ENCODE data around the gene TMEM43. TPM values are rescaled to one million over a fixed set of nuclear protein-coding genes. Genes with fewer than 3 reads are reported as not detected.
"Not testable (repeated sequence)": the region's sequence is repeated elsewhere in the genome, so short reads cannot be mapped to it uniquely, and the experiment has no call there.

Gene TMEM43
- total RNA-seq, 2 experiments from 2014 or later: 43.6 to 46.0 TPM

DNA sequence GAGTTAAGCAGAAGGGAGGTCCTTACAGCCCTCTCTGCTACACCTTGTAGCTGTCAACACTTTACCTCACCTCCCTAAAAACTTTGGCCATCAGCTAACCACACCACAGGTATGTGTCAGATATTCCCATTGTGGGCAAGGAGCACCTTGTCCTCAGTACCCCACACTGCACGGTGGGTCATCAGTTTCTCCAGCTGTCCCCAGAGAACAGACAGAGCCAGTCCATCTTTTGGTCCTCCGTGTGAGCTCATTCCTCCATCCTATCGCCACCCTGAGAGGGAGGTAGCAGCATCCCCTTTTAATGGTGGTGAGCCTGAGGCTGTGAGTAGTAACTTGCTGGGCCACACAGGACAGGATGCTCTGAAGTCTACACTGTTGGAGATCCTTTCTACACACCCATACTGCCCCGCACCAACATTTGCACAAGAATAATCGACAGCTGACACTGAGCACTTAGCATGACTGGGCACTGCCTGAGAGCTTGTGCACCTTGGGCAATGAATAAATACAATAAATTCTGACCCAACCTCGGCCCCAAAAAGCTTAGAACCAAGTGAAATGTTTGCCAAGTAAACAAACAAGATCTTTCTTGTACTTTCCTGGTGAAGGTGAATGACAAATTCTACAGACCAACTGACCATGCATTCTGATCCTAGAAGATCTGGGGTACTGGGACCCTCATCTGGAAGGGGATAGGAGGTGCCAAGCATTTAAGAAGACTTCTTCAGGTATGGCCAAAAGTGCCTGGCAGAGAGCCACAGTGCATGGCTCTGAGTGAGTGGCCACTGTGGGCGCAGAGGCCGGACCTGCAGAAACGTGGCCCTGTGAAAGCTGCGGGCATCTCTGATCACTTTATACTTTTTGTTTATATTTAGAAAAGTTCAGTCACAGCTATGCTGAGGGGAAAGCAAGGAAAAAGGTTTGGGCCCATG, 7.1 kb upstream of the TMEM43 start:
- ChIA-PET CTCF (no interaction called here), POLR2A (interaction anchor here (1.4 kb wide), 1 partner anchor 61 kb away, joined by 5 read pairs; the partner anchor contains the start of genes LSM3 and XPC)
- H3K4me1 Mint-ChIP-seq: peaks cover 15% of the 10 kb centered on the region
- H3K27ac Mint-ChIP-seq: no peak overlapping the region
- DNase-seq: no peak
- H3K27me3 Mint-ChIP-seq: no peaks in the 10 kb centered on the region
- H3K4me3 Mint-ChIP-seq: no peak overlapping the region
- no peaks in the 10 kb centered on the region for H3K9me3 Mint-ChIP-seq
- H3K36me3 Mint-ChIP-seq (ENCODE audit: low read depth): peaks cover 26% of the 10 kb centered on the region

- DNase-seq: no peak
- Mint-ChIP-seq H3K36me3 (ENCODE audit: low read depth) (peaks cover 21% of the 10 kb centered on the region), H3K27ac (no peak overlapping the region), H3K27me3 (no peaks in the 10 kb centered on the region), H3K4me1 (peaks cover 24% of the 10 kb centered on the region), H3K9me3 (no peaks in the 10 kb centered on the region), H3K4me3 (no peak overlapping the region)
- POLR2A ChIA-PET: no interaction called here
- CTCF ChIA-PET: interaction anchor here (1.0 kb wide), 1 partner anchor 222 kb away, joined by 6 read pairs; no protein-coding TSS in a partner anchor
Observed at GRCh38 chr3:14118400-14119381, 6.2 kb upstream of the TMEM43 start.

GRCh38 chr3:14119651-14120050, 5.2 kb upstream of the TMEM43 start:
- Mint-ChIP-seq H3K36me3 (ENCODE audit: low read depth) (peaks cover 13% of the 10 kb centered on the region), H3K4me3 (no peak overlapping the region), H3K27me3 (no peaks in the 10 kb centered on the region), H3K4me1 (peaks cover 29% of the 10 kb centered on the region), H3K27ac (no peak overlapping the region), H3K9me3 (no peaks in the 10 kb centered on the region)
- ChIA-PET CTCF (interaction anchor here (1.0 kb wide), 1 partner anchor 223 kb away, joined by 6 read pairs; no protein-coding TSS in a partner anchor), POLR2A (interaction anchor here (1.1 kb wide), 1 partner anchor 59 kb away, joined by 5 read pairs; the partner anchor contains the start of genes LSM3 and XPC)
- DNase-seq: no peak

- Mint-ChIP-seq H3K4me3 (no peak overlapping the region), H3K36me3 (ENCODE audit: low read depth) (peaks cover 11% of the 10 kb centered on the region), H3K9me3 (no peaks in the 10 kb centered on the region), H3K4me1 (peaks cover 29% of the 10 kb centered on the region), H3K27me3 (no peaks in the 10 kb centered on the region), H3K27ac (no peak overlapping the region)
- no peak for DNase-seq
- ChIA-PET CTCF (interaction anchor here (1.0 kb wide), 1 partner anchor 224 kb away, joined by 6 read pairs; no protein-coding TSS in a partner anchor), POLR2A (interaction anchor here (1.1 kb wide), 1 partner anchor 58 kb away, joined by 5 read pairs; the partner anchor contains the start of genes LSM3 and XPC)
Observed at GRCh38 chr3:14120111-14120920, 4.5 kb upstream of the TMEM43 start.

DNA sequence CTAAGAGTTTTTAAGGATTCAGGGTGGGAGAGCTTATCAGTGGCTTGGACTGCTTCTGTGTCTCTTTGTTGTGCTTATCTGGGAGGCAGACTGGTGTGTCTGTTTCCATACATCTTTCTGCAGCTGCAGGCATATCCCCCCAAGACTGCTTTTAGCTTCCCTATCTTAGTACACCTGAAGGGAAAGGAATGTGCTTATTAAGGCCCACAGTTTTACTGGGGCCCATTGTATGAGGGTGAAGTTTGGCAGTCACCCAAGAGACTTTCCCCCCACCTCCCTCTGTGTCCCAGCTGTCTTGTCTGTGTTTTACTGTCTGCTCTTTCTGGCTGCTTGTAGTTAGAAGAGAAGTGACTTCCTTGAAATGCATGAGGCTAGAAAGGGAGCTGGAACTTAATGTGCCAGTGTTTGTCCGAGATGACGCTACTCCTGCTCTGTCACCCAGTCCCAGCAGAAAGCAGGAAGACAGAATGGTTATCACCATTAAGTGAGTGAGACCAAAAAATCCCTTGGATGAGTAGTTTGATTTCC, 3.9 kb upstream of the TMEM43 start:
- H3K27ac Mint-ChIP-seq, H3K27me3 Mint-ChIP-seq, H3K9me3 Mint-ChIP-seq, DNase-seq, H3K4me3 Mint-ChIP-seq: not testable (repeated sequence)
- ChIA-PET POLR2A (interaction anchor here (1.1 to 9.0 kb wide), 3 partner anchors 21 to 58 kb away, joined by 5 to 133 read pairs (median 5); partner anchors contain the start of genes LSM3 and XPC), CTCF (interaction anchor here (1.4 kb wide), 1 partner anchor 33 kb away, joined by 3 read pairs; no protein-coding TSS in a partner anchor)
- H3K4me1 Mint-ChIP-seq: peaks cover 32% of the 10 kb centered on the region
- peaks cover 11% of the 10 kb centered on the region for H3K36me3 Mint-ChIP-seq (ENCODE audit: low read depth)

- no peak for DNase-seq
- POLR2A ChIA-PET: interaction anchor here (1.4 to 9.0 kb wide), 2 partner anchors 20 to 57 kb away, joined by 5 to 133 read pairs; partner anchors contain the start of genes LSM3 and XPC
- Mint-ChIP-seq H3K4me1 (peaks cover 41% of the 10 kb centered on the region), H3K27me3 (no peaks in the 10 kb centered on the region), H3K9me3 (no peaks in the 10 kb centered on the region), H3K36me3 (ENCODE audit: low read depth) (peaks cover 11% of the 10 kb centered on the region), H3K4me3 (no peak overlapping the region), H3K27ac (no peak overlapping the region)
- CTCF ChIA-PET: interaction anchor here (1.4 kb wide), 1 partner anchor 34 kb away, joined by 3 read pairs; no protein-coding TSS in a partner anchor
Observed at GRCh38 chr3:14121859-14122258, 3.0 kb upstream of the TMEM43 start.

DNA sequence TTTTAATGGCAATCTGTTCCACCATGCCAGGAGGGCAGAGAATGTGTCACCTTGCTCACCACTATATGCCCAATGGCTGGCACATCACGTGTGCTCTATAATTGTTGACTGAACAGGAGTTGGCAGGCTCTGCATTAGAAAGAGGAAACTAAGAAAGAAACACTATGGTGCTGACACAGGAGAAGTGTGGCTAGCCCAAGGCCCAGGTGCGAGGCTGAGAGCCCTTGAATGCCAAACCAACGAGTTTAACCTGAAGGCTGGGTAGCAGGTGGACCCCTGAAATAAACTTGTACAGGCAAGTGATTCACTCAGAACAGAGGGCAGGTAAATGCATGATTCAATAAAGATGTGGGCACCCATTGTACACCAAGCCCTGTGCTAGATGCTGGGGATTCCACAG, 2.6 kb upstream of the TMEM43 start:
- ChIA-PET POLR2A (interaction anchor here (1.4 to 9.0 kb wide), 3 partner anchors 20 to 232 kb away, joined by 5 to 133 read pairs (median 8); partner anchors contain the start of genes LSM3 and XPC), CTCF (interaction anchor here (0.6 to 3.9 kb wide), 5 partner anchors 28 to 760 kb away, joined by 3 to 22 read pairs (median 4); no protein-coding TSS in a partner anchor)
- Mint-ChIP-seq H3K27ac (peak overlapping the region; percentile 18), H3K27me3 (no peaks in the 10 kb centered on the region), H3K4me3 (peak overlapping the region; percentile 36), H3K36me3 (ENCODE audit: low read depth) (peaks cover 13% of the 10 kb centered on the region), H3K4me1 (peaks cover 45% of the 10 kb centered on the region), H3K9me3 (no peaks in the 10 kb centered on the region)
- no peak for DNase-seq

DNA sequence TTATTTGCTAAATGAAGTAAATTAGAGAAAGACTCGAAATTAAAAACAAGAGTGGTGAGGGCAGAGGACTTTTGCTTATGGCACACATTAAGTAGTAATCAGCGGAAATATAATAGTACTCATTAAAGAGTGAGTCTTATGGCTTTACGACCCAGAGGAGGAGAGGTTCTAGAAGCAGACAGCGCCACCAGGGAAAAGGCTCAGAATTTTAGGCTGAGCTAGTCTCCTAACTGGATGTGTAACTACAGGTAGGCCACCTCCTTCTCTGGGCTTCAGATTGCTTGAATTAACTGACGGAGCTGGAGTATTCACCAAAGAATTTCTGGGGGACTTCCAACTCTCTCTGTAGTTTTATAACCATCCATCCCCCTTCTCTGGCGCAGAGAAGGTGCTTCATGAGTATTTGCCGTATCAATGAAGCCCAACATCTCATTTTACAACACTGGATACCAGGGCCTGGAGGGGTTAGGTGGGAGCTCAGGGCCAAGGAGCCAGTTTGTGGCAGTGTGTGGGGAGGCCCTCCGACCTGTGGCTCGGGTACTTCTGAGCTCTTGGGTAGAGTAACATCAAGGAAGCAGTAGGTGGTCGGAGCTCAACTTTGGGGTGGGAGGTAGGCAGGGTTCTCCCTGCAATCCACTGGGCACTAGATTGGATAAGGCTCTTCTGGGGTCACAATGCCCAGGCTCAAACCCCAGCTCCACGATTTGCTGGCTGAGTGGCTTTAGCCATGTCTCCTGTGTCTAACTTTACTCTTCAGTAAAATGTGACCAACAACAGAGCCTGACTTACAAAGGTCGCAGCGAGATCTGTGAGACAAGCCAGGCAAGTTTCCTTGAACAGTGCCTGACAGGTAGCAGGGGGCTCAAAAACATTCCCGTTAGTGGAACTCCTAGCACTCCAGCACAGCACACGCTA, 1.3 kb upstream of the TMEM43 start:
- Mint-ChIP-seq H3K27ac (peak overlapping the region; percentile 82), H3K36me3 (ENCODE audit: low read depth) (peaks cover 26% of the 10 kb centered on the region), H3K4me3 (peak overlapping the region; percentile 92), H3K9me3 (no peaks in the 10 kb centered on the region), H3K27me3 (no peaks in the 10 kb centered on the region), H3K4me1 (peaks cover 58% of the 10 kb centered on the region)
- DNase-seq: no peak
- ChIA-PET POLR2A (interaction anchor here (1.1 to 9.0 kb wide), 13 partner anchors 8 to 528 kb away, joined by 3 to 133 read pairs (median 7); partner anchors contain the start of genes CCDC174, LSM3 and XPC), CTCF (interaction anchor here (0.8 to 3.9 kb wide), 6 partner anchors 26 to 232 kb away, joined by 3 to 22 read pairs (median 11); partner anchors contain the start of genes LSM3 and XPC)

- Mint-ChIP-seq H3K27me3 (no peaks in the 10 kb centered on the region), H3K4me1 (peaks cover 59% of the 10 kb centered on the region), H3K9me3 (no peaks in the 10 kb centered on the region), H3K27ac (peak overlapping the region; percentile 82), H3K4me3 (peak overlapping the region; percentile 92), H3K36me3 (ENCODE audit: low read depth) (peaks cover 32% of the 10 kb centered on the region)
- POLR2A ChIA-PET: interaction anchor here (1.1 to 9.0 kb wide), 16 partner anchors 8 to 823 kb away, joined by 3 to 133 read pairs (median 6); partner anchors contain the start of genes CCDC174, LSM3, NR2C2 and XPC
- CTCF ChIA-PET: interaction anchor here (1.2 to 3.9 kb wide), 7 partner anchors 19 to 227 kb away, joined by 4 to 22 read pairs (median 11); partner anchors contain the start of genes LSM3 and XPC
- DNase-seq: peak; percentile 71
Observed at GRCh38 chr3:14124223-14124614, 633 bp upstream of the TMEM43 start.

DNA sequence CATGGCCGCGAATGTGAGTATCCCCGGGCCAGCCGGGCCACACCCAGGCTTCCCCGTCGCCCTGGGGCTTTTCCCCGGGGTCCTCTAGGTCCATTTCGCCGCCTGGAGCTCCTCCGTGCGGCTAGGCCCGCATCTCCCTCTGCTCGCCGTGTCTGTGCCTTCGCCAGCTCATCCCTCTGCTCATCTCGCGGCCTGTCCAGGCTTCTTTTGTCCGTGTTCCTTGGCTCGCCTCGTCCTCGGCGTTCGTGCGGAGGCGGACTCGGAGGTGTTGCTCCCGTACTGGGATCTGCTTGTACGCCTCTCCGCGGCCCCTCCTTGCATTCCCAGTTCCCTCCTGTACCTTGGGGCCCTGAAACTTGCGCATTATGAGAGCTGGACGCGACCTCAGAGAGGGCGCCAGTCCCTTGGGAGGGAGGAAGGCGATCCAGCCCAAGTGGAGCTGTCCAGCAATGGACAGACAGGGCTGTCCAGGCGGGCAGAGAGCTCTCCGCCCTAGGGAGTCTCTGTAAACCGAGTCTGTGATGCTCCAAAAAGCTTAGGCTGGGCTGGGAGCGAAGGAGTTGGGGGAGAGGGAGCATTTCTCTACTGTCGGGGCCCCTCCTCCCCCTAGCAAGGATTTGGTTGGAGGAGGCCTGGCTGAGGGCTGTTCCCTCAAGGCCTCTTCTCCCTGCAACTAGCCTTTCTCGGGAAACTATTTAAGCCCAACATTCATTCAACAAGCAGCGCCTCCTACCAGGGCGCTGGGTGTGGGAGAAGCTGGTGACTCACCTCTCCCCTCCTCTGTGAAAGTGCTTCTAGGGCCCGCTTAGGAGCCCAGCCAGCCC, 553 bp downstream of the TMEM43 start:
- Mint-ChIP-seq H3K4me3 (peak overlapping the region; percentile 92), H3K27ac (peak overlapping the region; percentile 90), H3K9me3 (no peaks in the 10 kb centered on the region), H3K4me1 (peaks cover 57% of the 10 kb centered on the region), H3K27me3 (no peaks in the 10 kb centered on the region), H3K36me3 (ENCODE audit: low read depth) (peaks cover 39% of the 10 kb centered on the region)
- ChIA-PET POLR2A (interaction anchor here (0.7 to 9.0 kb wide), 13 partner anchors 9 to 821 kb away, joined by 3 to 133 read pairs (median 6); partner anchors contain the start of genes LSM3, NR2C2 and XPC), CTCF (interaction anchor here (0.6 to 3.9 kb wide), 10 partner anchors 15 to 468 kb away, joined by 3 to 22 read pairs (median 9); partner anchors contain the start of genes LSM3 and XPC)
- DNase-seq: peak; percentile 67

Data from activated CD4-positive, alpha-beta memory T cell treated with anti-CD3 and anti-CD28 coated beads, Interleukin-2, amount 10 ng/mL, durations not matched to agents 7 days and 5 days (primary cell).